ENCODE measurements around the gene ARHGAP10.

DNA sequence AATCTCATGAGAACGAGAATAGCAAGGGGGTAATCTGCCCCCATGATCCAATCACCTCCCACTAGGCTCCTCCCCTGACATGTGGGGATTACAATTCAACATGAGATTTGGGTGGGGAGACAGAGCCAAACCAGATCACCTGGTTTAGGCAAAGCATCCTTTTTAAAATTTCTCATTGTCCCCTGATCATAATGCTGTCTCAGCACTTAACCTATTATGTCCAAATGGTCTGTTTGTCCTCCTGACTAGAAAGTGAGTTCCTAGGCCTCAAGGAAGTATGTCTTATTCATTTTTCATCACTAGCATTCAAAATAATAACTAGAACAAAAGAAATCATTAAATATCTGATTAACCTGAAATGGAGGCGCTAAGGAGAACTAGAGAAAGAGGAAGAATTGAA is 40.1 kb upstream of the ARHGAP10 start:
- TF ChIP-seq, protein P1, sequence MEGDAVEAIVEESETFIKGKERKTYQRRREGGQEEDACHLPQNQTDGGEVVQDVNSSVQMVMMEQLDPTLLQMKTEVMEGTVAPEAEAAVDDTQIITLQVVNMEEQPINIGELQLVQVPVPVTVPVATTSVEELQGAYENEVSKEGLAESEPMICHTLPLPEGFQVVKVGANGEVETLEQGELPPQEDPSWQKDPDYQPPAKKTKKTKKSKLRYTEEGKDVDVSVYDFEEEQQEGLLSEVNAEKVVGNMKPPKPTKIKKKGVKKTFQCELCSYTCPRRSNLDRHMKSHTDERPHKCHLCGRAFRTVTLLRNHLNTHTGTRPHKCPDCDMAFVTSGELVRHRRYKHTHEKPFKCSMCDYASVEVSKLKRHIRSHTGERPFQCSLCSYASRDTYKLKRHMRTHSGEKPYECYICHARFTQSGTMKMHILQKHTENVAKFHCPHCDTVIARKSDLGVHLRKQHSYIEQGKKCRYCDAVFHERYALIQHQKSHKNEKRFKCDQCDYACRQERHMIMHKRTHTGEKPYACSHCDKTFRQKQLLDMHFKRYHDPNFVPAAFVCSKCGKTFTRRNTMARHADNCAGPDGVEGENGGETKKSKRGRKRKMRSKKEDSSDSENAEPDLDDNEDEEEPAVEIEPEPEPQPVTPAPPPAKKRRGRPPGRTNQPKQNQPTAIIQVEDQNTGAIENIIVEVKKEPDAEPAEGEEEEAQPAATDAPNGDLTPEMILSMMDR (IDR thresholded peaks at IDR 0.05; ENCODE audit: borderline replicate concordance, extremely low read depth, low read length, poor library complexity, severe bottlenecking) = no peak
- no peak for TF ChIP-seq EZH2 (IDR thresholded peaks at IDR 0.05; ENCODE audit: borderline replicate concordance, low read depth, low read length, severe bottlenecking)

Data from DND-41 (cell line).